ENCODE data around the gene COMMD3. TPM values are rescaled to one million over a fixed set of nuclear protein-coding genes. Genes with fewer than 3 reads are reported as not detected.
A peak's percentile ranks its signal among the peaks of the same experiment; 100 is the strongest.

COMMD3 gene
- total and polyA plus RNA-seq, 2 of the 8 experiments (the other 6 are each of a cell fraction or from before 2014, with no cell fraction given): 2.3 to 2.7 TPM

DNA sequence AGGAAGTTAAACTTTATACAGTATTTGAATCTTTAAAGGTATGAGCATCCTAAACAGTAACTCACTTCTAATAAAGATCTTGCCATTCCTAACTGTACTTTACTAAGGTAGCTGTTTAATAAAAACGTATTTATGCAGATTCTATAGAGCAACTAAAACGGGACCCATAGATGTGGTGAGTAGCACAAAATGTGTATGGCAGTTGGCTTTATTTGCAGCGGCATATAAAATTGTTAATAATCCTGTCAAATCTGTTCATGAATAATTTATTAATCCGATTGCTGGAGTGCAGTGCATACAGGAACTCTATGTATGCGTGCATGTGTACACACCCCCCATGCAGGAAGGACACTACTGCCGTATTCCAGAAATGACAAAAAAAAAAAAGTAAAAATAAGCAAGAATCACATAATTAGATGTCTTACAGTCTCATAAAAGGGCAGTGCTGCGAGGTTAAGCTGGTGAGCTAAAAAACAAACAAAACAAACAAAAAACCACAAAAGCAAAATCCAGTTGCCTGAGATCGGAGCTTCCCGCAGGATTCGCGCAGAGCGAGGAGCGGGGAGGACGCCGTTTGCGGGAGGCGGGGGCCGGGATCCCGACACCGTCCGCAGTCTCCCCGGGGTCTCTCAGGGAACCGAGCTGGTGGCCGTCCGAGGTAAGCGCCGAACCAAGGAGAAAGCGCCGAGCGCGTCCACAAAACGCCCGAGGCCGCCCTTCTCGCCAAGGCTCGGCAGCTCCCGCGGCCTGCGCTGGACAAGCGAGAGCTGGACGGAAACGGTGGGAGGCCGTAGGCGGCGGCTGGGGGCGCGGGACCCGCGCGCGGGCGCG lies 518 bp upstream of the COMMD3 start (continued):
- TF ChIP-seq CEBPB (IDR thresholded peaks at IDR 0.05; ENCODE audit: low read depth, low read length): no peak
- TF ChIP-seq RAD21 (IDR thresholded peaks at IDR 0.05 in 1 of 2, conservative IDR thresholded peaks at IDR 0.05 in 1 of 2; ENCODE audit: low read depth in 2 of 2, low read length in 2 of 2): peak in 1 of 2 experiments; percentile 39; a peak in 2 of 4 replicates
- TF ChIP-seq NANOG (IDR thresholded peaks at IDR 0.05; ENCODE audit: insufficient read depth, low read depth, low read length, poor library complexity, severe bottlenecking): no peak
- TF ChIP-seq RBBP5 (IDR thresholded peaks at IDR 0.05; ENCODE audit: borderline replicate concordance, low read depth, low read length): peak; percentile 92; the same call in 1 of the 2 replicates
- no peak for TF ChIP-seq KDM1A (IDR thresholded peaks at IDR 0.05; ENCODE audit: borderline replicate concordance, low read length)
- no peak for TF ChIP-seq TBP (IDR thresholded peaks at IDR 0.05; ENCODE audit: low read depth, low read length)
- TF ChIP-seq MAFK (IDR thresholded peaks at IDR 0.05; ENCODE audit: low read depth, low read length): no peak
- no peak for TF ChIP-seq BCL11A (IDR thresholded peaks at IDR 0.05; ENCODE audit: low read depth in 2 of 2, low read length in 2 of 2)
- peak; percentile 75 for TF ChIP-seq RNF2 (IDR thresholded peaks at IDR 0.05; ENCODE audit: borderline replicate concordance, low read depth, low read length, missing control alignments, poor library complexity, severe bottlenecking)
- TF ChIP-seq CHD2 (IDR thresholded peaks at IDR 0.05; ENCODE audit: low read length): no peak
- TF ChIP-seq SUZ12 (IDR thresholded peaks at IDR 0.05; ENCODE audit: low read length): peak; percentile 80
- TF ChIP-seq FOSL1 (IDR thresholded peaks at IDR 0.05; ENCODE audit: insufficient read depth, low read depth, low read length): no peak
- no peak for TF ChIP-seq JUND (IDR thresholded peaks at IDR 0.05; ENCODE audit: low read length)
- TF ChIP-seq, protein P1, sequence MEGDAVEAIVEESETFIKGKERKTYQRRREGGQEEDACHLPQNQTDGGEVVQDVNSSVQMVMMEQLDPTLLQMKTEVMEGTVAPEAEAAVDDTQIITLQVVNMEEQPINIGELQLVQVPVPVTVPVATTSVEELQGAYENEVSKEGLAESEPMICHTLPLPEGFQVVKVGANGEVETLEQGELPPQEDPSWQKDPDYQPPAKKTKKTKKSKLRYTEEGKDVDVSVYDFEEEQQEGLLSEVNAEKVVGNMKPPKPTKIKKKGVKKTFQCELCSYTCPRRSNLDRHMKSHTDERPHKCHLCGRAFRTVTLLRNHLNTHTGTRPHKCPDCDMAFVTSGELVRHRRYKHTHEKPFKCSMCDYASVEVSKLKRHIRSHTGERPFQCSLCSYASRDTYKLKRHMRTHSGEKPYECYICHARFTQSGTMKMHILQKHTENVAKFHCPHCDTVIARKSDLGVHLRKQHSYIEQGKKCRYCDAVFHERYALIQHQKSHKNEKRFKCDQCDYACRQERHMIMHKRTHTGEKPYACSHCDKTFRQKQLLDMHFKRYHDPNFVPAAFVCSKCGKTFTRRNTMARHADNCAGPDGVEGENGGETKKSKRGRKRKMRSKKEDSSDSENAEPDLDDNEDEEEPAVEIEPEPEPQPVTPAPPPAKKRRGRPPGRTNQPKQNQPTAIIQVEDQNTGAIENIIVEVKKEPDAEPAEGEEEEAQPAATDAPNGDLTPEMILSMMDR (IDR thresholded peaks at IDR 0.05; ENCODE audit: control extremely low read depth in 1 of 3, insufficient read depth in 1 of 3, low read depth in 1 of 3, low read length in 3 of 3): no peak
- no peak for TF ChIP-seq HDAC6 (IDR thresholded peaks at IDR 0.05; ENCODE audit: low read depth, low read length)
- no peak for TF ChIP-seq POLR2A (IDR thresholded peaks at IDR 0.05; ENCODE audit: control extremely low read depth in 1 of 2, low read depth in 2 of 2, low read length in 2 of 2)
- TF ChIP-seq, protein P2, sequence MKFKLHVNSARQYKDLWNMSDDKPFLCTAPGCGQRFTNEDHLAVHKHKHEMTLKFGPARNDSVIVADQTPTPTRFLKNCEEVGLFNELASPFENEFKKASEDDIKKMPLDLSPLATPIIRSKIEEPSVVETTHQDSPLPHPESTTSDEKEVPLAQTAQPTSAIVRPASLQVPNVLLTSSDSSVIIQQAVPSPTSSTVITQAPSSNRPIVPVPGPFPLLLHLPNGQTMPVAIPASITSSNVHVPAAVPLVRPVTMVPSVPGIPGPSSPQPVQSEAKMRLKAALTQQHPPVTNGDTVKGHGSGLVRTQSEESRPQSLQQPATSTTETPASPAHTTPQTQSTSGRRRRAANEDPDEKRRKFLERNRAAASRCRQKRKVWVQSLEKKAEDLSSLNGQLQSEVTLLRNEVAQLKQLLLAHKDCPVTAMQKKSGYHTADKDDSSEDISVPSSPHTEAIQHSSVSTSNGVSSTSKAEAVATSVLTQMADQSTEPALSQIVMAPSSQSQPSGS (IDR thresholded peaks at IDR 0.05; ENCODE audit: low read length): no peak
- TF ChIP-seq BRCA1 (IDR thresholded peaks at IDR 0.05; ENCODE audit: low read depth, low read length): no peak
- TF ChIP-seq GABPA (IDR thresholded peaks at IDR 0.05; ENCODE audit: borderline replicate concordance, insufficient read depth, low read length): no peak

Measured in H1 (cell line).